Epidermal melanocyte (primary cell): ENCODE data around the gene PIGZ.

ENCODE experiments used
- DNase-seq: peaks from one replicate; pipeline ENCODE4 v3.0.0; 2011; ENCODE audit warnings: low spot score; ENCODE audit not compliant: insufficient read length

PIGZ gene

GRCh38 chr3:196916221-196916620, 52.4 kb downstream of the PIGZ start:
- no peak for DNase-seq

GRCh38 chr3:196915375-196915774, 53.3 kb downstream of the PIGZ start:
- DNase-seq: no peak

- no peak for DNase-seq
Measured at GRCh38 chr3:196914866-196915265, 53.8 kb downstream of the PIGZ start.

- no peak for DNase-seq
Measured at GRCh38 chr3:196903740-196904139, 64.9 kb downstream of the PIGZ start.

GRCh38 chr3:196902296-196902695, 66.3 kb downstream of the PIGZ start:
- DNase-seq: no peak

GRCh38 chr3:196901768-196902167, 66.9 kb downstream of the PIGZ start:
- no peak for DNase-seq
